Large intestine (tissue), 3 donors: ENCODE results near the gene CMTM4. TPM values are rescaled to one million over a fixed set of nuclear protein-coding genes. Genes with fewer than 3 reads are reported as not detected.
"Not testable (repeated sequence)": the region's sequence is repeated elsewhere in the genome, so short reads cannot be mapped to it uniquely, and the experiment has no call there.

Experiments
- DNase-seq, 2 donors: peaks; one replicate each; pipeline versions ENCODE4 v3.0.0 to v3.0.0-alpha.2; 2013
- H3K27ac ChIP-seq: one replicate; pipeline ENCODE4 v1.5.1; 2013; ENCODE audit warnings: low read length
- H3K27me3 ChIP-seq: 2 replicates; pipeline ENCODE4 v1.6.1; 2013; ENCODE audit warnings: low read length; ENCODE audit not compliant: control insufficient read depth, insufficient read depth
- H3K36me3 ChIP-seq: 2 replicates; pipeline ENCODE4 v1.6.1; 2013; ENCODE audit warnings: low read length; ENCODE audit not compliant: control insufficient read depth, insufficient read depth
- H3K4me1 ChIP-seq: one replicate; pipeline ENCODE4 v1.6.1; 2013; ENCODE audit warnings: low read length; ENCODE audit not compliant: control insufficient read depth, insufficient read depth
- H3K4me3 ChIP-seq: one replicate; pipeline ENCODE4 v1.5.1; 2013; ENCODE audit warnings: low read length
- H3K9me3 ChIP-seq: one replicate; pipeline ENCODE4 v1.6.1; 2013; ENCODE audit warnings: mild to moderate bottlenecking, low read depth, low read length, moderate library complexity; ENCODE audit not compliant: control insufficient read depth
- WGBS: methylation state at CpG from one replicate; pipeline ENCODE4 v1.1.5; 2013; ENCODE audit warnings: low lambda C conversion rate; ENCODE audit not compliant: insufficient coverage; 5-methylcytosine and 5-hydroxymethylcytosine counted together
- polyA plus RNA-seq: library from polyadenylated mRNA; unstranded; fragments of 120-200 nt; gene quantifications from one replicate; pipeline ENCODE4 v1.2.1, GENCODE V29; 2013

CMTM4 gene
- polyA plus RNA-seq, 1 donor = 52.1 TPM

GRCh38 chr16:66677836-66678235 lies 18.7 kb downstream of the CMTM4 start:
- Histone ChIP-seq H3K27me3 (no peaks in the 10 kb centered on the region), H3K4me3 (no peak overlapping the region), H3K36me3 (peaks cover 11% of the 10 kb centered on the region), H3K27ac (no peak overlapping the region), H3K9me3 (no peaks in the 10 kb centered on the region), H3K4me1 (no peaks in the 10 kb centered on the region)
- no peak for DNase-seq
- no CpG with 5 or more reads among the region's 6 CpGs for WGBS

GRCh38 chr16:66677179-66677578 lies 19.4 kb downstream of the CMTM4 start:
- Histone ChIP-seq H3K4me1 (no peaks in the 10 kb centered on the region), H3K36me3 (peaks cover 11% of the 10 kb centered on the region), H3K27ac (no peak overlapping the region), H3K27me3 (no peaks in the 10 kb centered on the region), H3K4me3 (no peak overlapping the region), H3K9me3 (no peaks in the 10 kb centered on the region)
- no peak for DNase-seq
- 100% methylated on average over 1 of the region's 7 CpGs for WGBS

DNA sequence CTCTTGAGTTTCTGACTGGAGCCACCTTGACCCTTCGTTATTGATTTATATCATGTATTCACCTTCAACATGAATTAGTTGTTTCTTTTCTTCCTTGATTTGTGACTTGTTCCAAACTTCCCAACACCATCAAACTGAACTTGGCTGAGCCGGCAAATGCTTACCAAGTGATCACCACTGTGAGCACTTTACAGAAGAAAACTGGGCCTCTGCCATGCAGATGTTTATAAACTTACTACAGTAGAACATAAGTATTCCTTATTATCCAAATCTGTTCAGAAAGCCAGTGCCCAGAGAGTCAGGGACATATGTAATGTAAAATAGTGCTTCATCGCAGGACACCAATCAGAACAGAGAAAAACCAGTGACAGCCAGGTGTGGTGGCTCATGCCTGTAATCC lies 19.9 kb downstream of the CMTM4 start:
- Histone ChIP-seq H3K9me3 (no peaks in the 10 kb centered on the region), H3K4me3 (no peak overlapping the region), H3K27me3 (no peaks in the 10 kb centered on the region), H3K27ac (no peak overlapping the region), H3K4me1 (no peaks in the 10 kb centered on the region), H3K36me3 (peaks cover 11% of the 10 kb centered on the region)
- no CpG with 5 or more reads among the region's 3 CpGs for WGBS
- DNase-seq = no peak

GRCh38 chr16:66673691-66674090 lies 22.9 kb downstream of the CMTM4 start:
- Histone ChIP-seq H3K4me1 (no peaks in the 10 kb centered on the region), H3K27me3 (no peaks in the 10 kb centered on the region)

GRCh38 chr16:66670691-66671388 lies 25.7 kb downstream of the CMTM4 start:
- 100% methylated on average over 2 of the region's 10 CpGs for WGBS
- DNase-seq = no peak
- Histone ChIP-seq H3K4me3 (no peak overlapping the region), H3K36me3 (peaks cover 5% of the 10 kb centered on the region), H3K9me3 (no peaks in the 10 kb centered on the region), H3K4me1 (no peaks in the 10 kb centered on the region), H3K27me3 (no peaks in the 10 kb centered on the region), H3K27ac (no peak overlapping the region)

More at GRCh38 chr16:66673691-66674090, 22.9 kb downstream of the CMTM4 start:
- DNase-seq = no peak
- WGBS = no CpG with 5 or more reads among the region's 2 CpGs
- H3K27ac ChIP-seq = no peak overlapping the region
- H3K36me3 ChIP-seq = peaks cover 11% of the 10 kb centered on the region
- no peaks in the 10 kb centered on the region for H3K9me3 ChIP-seq
- H3K4me3 ChIP-seq = no peak overlapping the region

DNA sequence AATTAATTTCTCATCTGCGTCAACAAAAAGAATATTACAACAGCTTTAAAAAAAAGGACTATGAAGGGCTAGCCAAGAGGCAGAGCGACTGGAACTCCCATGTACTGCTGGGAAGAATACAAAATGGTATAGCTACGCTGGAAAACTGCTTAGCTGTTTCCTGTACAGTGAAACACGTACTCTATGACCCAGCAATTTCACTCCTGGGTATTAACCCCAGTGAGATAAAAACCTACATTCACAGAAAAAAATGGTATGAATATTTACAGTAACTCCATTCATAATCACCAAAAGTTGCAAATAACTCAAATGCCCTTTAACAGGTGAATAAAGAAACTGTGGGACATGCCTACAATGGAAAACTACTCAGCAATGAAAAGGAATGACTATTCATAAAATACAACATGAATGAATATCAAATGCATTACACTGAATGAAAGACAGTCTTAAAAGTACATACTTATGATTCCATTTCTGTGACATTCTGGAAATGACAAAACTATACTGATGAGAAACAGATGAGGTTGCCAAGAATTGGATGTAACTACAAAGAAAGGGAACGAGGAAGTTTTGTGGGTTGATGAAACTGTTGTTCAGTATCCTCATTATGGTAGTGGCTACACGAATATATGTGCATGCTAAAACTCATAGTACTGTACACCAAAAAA lies 27.6 kb downstream of the CMTM4 start:
- no peaks in the 10 kb centered on the region for H3K9me3 ChIP-seq
- H3K36me3 ChIP-seq = peaks cover 4% of the 10 kb centered on the region
- WGBS = 100% methylated on average over 2 of the region's 6 CpGs
- DNase-seq = no peak
- no peak overlapping the region for H3K4me3 ChIP-seq
- H3K4me1 ChIP-seq = no peaks in the 10 kb centered on the region
- no peaks in the 10 kb centered on the region for H3K27me3 ChIP-seq
- H3K27ac ChIP-seq = no peak overlapping the region

DNA sequence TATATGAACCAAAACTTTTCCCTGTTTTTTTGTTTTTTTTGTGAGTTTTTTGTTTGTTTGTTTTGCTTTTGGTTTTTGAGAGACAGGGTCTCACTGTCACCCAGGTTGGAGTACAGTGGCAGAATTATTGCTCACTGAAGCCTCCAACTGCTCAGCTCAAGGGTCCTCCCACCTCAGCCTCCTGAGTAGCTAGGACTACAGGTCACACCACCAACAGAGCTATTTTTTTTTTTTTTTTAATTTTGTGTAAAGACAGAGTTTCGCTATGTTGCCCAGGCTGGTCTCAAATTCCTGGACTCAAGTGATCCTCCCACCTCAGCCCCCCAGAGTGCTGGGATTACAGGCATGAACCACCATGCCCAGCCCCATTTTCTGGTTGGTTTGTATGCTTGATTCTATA lies 28.6 kb downstream of the CMTM4 start:
- H3K27ac ChIP-seq = no peak overlapping the region
- no peaks in the 10 kb centered on the region for H3K27me3 ChIP-seq
- no peak overlapping the region for H3K4me3 ChIP-seq
- DNase-seq = no peak
- WGBS = no CpG with 5 or more reads among the region's 1 CpG
- no peaks in the 10 kb centered on the region for H3K9me3 ChIP-seq
- no peaks in the 10 kb centered on the region for H3K36me3 ChIP-seq
- H3K4me1 ChIP-seq = no peaks in the 10 kb centered on the region

DNA sequence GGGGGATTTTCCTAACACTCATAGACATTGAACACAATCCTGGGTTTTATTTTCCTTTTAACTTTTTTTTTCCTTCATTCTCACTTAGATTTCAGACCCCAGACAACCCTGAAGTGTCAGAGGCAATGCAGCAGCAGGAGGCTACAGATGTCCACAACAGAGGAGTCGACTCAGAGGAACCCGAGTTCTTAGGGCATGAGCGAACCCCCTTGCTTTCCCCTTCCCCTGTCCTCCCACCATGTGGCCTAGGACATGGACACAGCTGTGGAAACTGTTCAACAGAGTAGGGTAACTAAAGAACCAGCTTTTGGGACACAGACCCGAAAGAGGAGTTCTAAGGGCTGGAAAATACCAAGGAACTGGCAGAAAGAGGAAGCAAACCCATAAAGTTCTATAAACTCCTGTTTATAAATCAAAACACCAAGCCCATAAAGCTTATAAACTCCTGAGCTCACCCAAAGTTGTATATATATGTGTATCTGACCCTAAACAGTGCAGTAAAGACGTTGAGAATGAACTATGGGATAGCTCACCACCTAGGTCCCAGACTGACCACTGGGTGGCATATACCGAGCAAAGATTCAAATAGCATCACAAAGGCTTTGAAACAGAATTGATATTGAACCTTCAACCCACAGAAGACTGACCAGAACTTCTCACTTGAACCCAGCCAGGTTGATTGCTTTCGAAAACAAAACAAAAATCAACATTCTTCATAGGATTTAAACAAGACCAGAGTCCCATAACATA lies 33.9 kb downstream of the CMTM4 start:
- peaks cover 5% of the 10 kb centered on the region for H3K4me1 ChIP-seq
- H3K9me3 ChIP-seq = no peaks in the 10 kb centered on the region
- H3K36me3 ChIP-seq = no peaks in the 10 kb centered on the region
- no peak for DNase-seq
- H3K4me3 ChIP-seq = no peak overlapping the region
- H3K27ac ChIP-seq = no peak overlapping the region
- H3K27me3 ChIP-seq = no peaks in the 10 kb centered on the region
- WGBS = 83% methylated on average over 1 of the region's 7 CpGs

GRCh38 chr16:66661671-66662346 lies 34.7 kb downstream of the CMTM4 start:
- not testable (repeated sequence) for H3K27ac ChIP-seq, H3K27me3 ChIP-seq, H3K36me3 ChIP-seq, H3K4me3 ChIP-seq, H3K4me1 ChIP-seq, H3K9me3 ChIP-seq, DNase-seq
- 100% methylated on average over 1 of the region's 6 CpGs for WGBS

- no peaks in the 10 kb centered on the region for H3K27me3 ChIP-seq
- H3K9me3 ChIP-seq = no peaks in the 10 kb centered on the region
- peaks cover 5% of the 10 kb centered on the region for H3K4me1 ChIP-seq
- peak overlapping the region; percentile 26 for H3K27ac ChIP-seq
- DNase-seq = no peak
- 83% methylated on average over 3 of the region's 4 CpGs for WGBS
- H3K36me3 ChIP-seq = no peaks in the 10 kb centered on the region
- H3K4me3 ChIP-seq = no peak overlapping the region
Measured at GRCh38 chr16:66661210-66661560, 35.4 kb downstream of the CMTM4 start.
